GM12878 (cell line): Measurements from ENCODE around the gene KLF9. TPM values are rescaled to one million over a fixed set of nuclear protein-coding genes. Genes with fewer than 3 reads are reported as not detected.

Experiments used
- ATAC-seq: fragments of 200-7000 bp; cut with Tn5 transposase; 3 replicates; pipeline ENCODE4 v1.9.1; 2020; ENCODE audit warnings: mild to moderate bottlenecking, moderate library complexity
- BruUV-seq: library from RNA; stranded (reverse); fragments of 400-500 nt; replicated peaks from 2 replicates; lab custom pipeline; 2021; lab: Mats Ljungman, UMichigan
- CTCF ChIA-PET: fragments of 300-600 bp; sonication (Branson Sonifier 250); formaldehyde crosslinking; extraction: SDS; loops from one replicate; lab custom pipeline; 2021; ENCODE audit warnings: inconsistent platforms; lab: Yijun Ruan, JAX
- POLR2A ChIA-PET: fragments of 350-600 bp; formaldehyde crosslinking; extraction: SDS; loops from one replicate; lab custom pipeline; 2021; ENCODE audit warnings: inconsistent platforms; lab: Charles Lee
- RAD21 ChIA-PET: fragments of 300-600 bp; sonication (Branson Sonifier 250); formaldehyde crosslinking; loops from one replicate; lab custom pipeline; 2023; ENCODE audit warnings: antibody characterized with exemption; ENCODE audit not compliant: unreplicated experiment; lab: Charles Lee
- SMC1A ChIA-PET: fragments of 300-600 bp; sonication (Branson Sonifier 250); formaldehyde crosslinking; loops from one replicate; lab custom pipeline; 2023; ENCODE audit not compliant: unreplicated experiment, uncharacterized antibody; lab: Charles Lee
- DNase-seq: peaks from one replicate; pipeline ENCODE4 v3.0.0-alpha.2; 2011; ENCODE audit warnings: low read depth, low spot score
- FAIRE-seq: peaks from 3 replicates; lab custom pipeline; 2011; peaks lifted over from hg19 to GRCh38; lab: Jason Lieb, UNC
- H2AFZ ChIP-seq: 2 replicates; pipeline ENCODE4 v1.6.0; 2011; ENCODE audit warnings: low read depth, low read length, control low read depth; ENCODE audit not compliant: control insufficient read depth
- H3K27ac ChIP-seq: 2 replicates; pipeline ENCODE4 v1.5.1; 2011; ENCODE audit warnings: control low read depth; ENCODE audit not compliant: control insufficient read depth, insufficient read depth
- H3K27me3 ChIP-seq, 2 experiments: replicated peaks in 1 of 2; 2 replicates each; pipeline versions ENCODE4 v1.6.0 to v1.6.1; 2011; ENCODE audit warnings: low read length in 1 of 2; ENCODE audit not compliant: control insufficient read depth in 2 of 2, insufficient read depth in 2 of 2
- H3K36me3 ChIP-seq, 2 experiments: 2 replicates each; pipeline ENCODE4 v1.5.1; 2011; ENCODE audit warnings: low read length in 1 of 2; ENCODE audit not compliant: control insufficient read depth in 2 of 2, insufficient read depth in 2 of 2
- H3K4me1 ChIP-seq: 2 replicates; pipeline ENCODE4 v1.6.1; 2011; ENCODE audit warnings: mild to moderate bottlenecking, low read length, moderate library complexity, mixed read lengths; ENCODE audit not compliant: control insufficient read depth, insufficient read depth
- H3K4me2 ChIP-seq: 2 replicates; pipeline ENCODE4 v1.6.0; 2011; ENCODE audit warnings: control low read depth; ENCODE audit not compliant: control insufficient read depth, insufficient read depth
- H3K4me3 ChIP-seq: fragments of 200-600 bp; sonication (generic); 2 replicates; pipeline ENCODE4 v1.5.1; 2016
- H3K79me2 ChIP-seq: 2 replicates; pipeline ENCODE4 v1.6.0; 2011; ENCODE audit warnings: low read length; ENCODE audit not compliant: control insufficient read depth, insufficient read depth
- H3K9ac ChIP-seq: 2 replicates; pipeline ENCODE4 v1.8.0; 2011; ENCODE audit warnings: low read length, control low read depth, mixed read lengths; ENCODE audit not compliant: control insufficient read depth, insufficient read depth
- H3K9me3 ChIP-seq: replicated peaks from 3 replicates; pipeline ENCODE4 v1.5.1; 2011; ENCODE audit warnings: mild to moderate bottlenecking, low read length; ENCODE audit not compliant: control insufficient read depth, insufficient read depth
- H4K20me1 ChIP-seq: 2 replicates; pipeline ENCODE4 v1.6.0; 2011; ENCODE audit not compliant: control insufficient read depth, insufficient read depth
- CREM ChIP-seq: IDR thresholded peaks from 2 replicates; pipeline ENCODE4 v1.6.1; 2014; ENCODE audit warnings: antibody characterized with exemption, low read depth
- E2F4 ChIP-seq: IDR thresholded peaks from 2 replicates; pipeline ENCODE4 v1.6.1; 2012; ENCODE audit warnings: low read depth, low read length, improper control_type of control experiment
- EED ChIP-seq: sonication (generic); IDR thresholded peaks from 2 replicates; pipeline ENCODE4 v1.6.1; 2016; ENCODE audit warnings: antibody characterized with exemption, low read depth
- FOXK2 ChIP-seq: fragments of 450-650 bp; IDR thresholded peaks from 2 replicates; pipeline ENCODE4 v1.6.1; 2017; ENCODE audit warnings: mild to moderate bottlenecking, moderate library complexity
- FOXM1 ChIP-seq: IDR thresholded peaks from 2 replicates; pipeline ENCODE4 v1.6.1; 2012; ENCODE audit warnings: low read depth, mild to moderate bottlenecking, inconsistent platforms, low read length, moderate library complexity
- JUND ChIP-seq: IDR thresholded peaks from 2 replicates; pipeline ENCODE4 v1.6.1; 2012; ENCODE audit warnings: low read depth, mild to moderate bottlenecking, low read length, improper control_type of control experiment, moderate library complexity
- MTA2 ChIP-seq: fragments of 450-650 bp; IDR thresholded peaks from 2 replicates; pipeline ENCODE4 v1.6.1; 2016; ENCODE audit warnings: low read depth, mild to moderate bottlenecking, moderate library complexity
- MTA3 ChIP-seq: IDR thresholded peaks from 2 replicates; pipeline ENCODE4 v1.6.1; 2012; ENCODE audit warnings: low read length, inconsistent platforms, borderline replicate concordance
- MXI1 ChIP-seq: fragments of 150-350 bp; IDR thresholded peaks from 2 replicates; pipeline ENCODE4 v1.6.1; 2011; ENCODE audit warnings: low read depth, mild to moderate bottlenecking, inconsistent platforms, low read length, improper control_type of control experiment
- NFYB ChIP-seq: IDR thresholded peaks from 2 replicates; pipeline ENCODE4 v1.6.1; 2011; ENCODE audit warnings: low read depth, mild to moderate bottlenecking, low read length, improper control_type of control experiment, moderate library complexity; ENCODE audit not compliant: insufficient read depth
- NR2C1 ChIP-seq: fragments of 450-650 bp; IDR thresholded peaks from 2 replicates; pipeline ENCODE4 v1.6.1; 2017; ENCODE audit warnings: antibody characterized with exemption, mild to moderate bottlenecking, moderate library complexity
- POLR2A ChIP-seq: IDR thresholded peaks from 2 replicates; pipeline ENCODE4 v1.6.1; 2011; ENCODE audit warnings: low read depth, mild to moderate bottlenecking, low read length
- RELA ChIP-seq: fragments of 450-650 bp; IDR thresholded peaks from 2 replicates; pipeline ENCODE4 v1.8.0; 2014; ENCODE audit warnings: borderline replicate concordance; ENCODE audit not compliant: partially characterized antibody
- STAT3 ChIP-seq: IDR thresholded peaks from 2 replicates; pipeline ENCODE4 v1.6.1; 2011; ENCODE audit warnings: low read depth, low read length, improper control_type of control experiment
- TBL1XR1 ChIP-seq: IDR thresholded peaks from 2 replicates; pipeline ENCODE4 v1.6.1; 2012; ENCODE audit warnings: low read depth, low read length, improper control_type of control experiment
- ZZZ3 ChIP-seq: IDR thresholded peaks from 2 replicates; pipeline ENCODE4 v1.6.1; 2011; ENCODE audit warnings: low read depth; ENCODE audit not compliant: control insufficient read depth, insufficient read length
- WGBS: methylation state at CpG from one replicate; pipeline ENCODE4 v1.1.6; 2016; ENCODE audit warnings: low lambda C conversion rate; ENCODE audit not compliant: insufficient replicate concordance, insufficient coverage; ENCODE audit errors: missing lambda C conversion rate; 5-methylcytosine and 5-hydroxymethylcytosine counted together
- in situ Hi-C: fragments of 300-500 bp; cut with MboI; formaldehyde crosslinking; loops from 9 replicates; pipeline ENCODE4 v1.14.3; 2018; ENCODE audit warnings: mixed read lengths
- intact Hi-C: fragments of 100-400 bp; cut with micrococcal nuclease; formaldehyde crosslinking; loops from one replicate; pipeline ENCODE4 v1.14.2; 2022; ENCODE audit not compliant: unreplicated experiment
- polyA plus RNA-seq, 11 experiments: library from polyadenylated mRNA; depleted of rRNA in 4 of 11; unstranded in 6 of 11; stranded (reverse) in 5 of 11; fragments of >200 nt; fragmentation: Nextera tagmentation in 4 of 11; fragmentation: Illumina TruSeq in 1 of 11; extraction: Ambion mirVana in 4 of 11; extraction: Trizol in 1 of 11; gene quantifications; 1 replicate in 1 of 11; 2 replicates in 10 of 11; pipeline versions ENCODE4 v1.2.1 to v1.2.3, GENCODE V29; 2011 to 2016; ENCODE audit warnings: inconsistent platforms in 2 of 11, missing spikeins in 2 of 11, low read depth in 1 of 11
- total RNA-seq, 4 experiments: library from RNA; depleted of rRNA in 3 of 4; stranded (reverse); fragments of >200 nt in 3 of 4; fragmentation: Illumina TruSeq in 1 of 4; extraction: Trizol in 1 of 4; gene quantifications; 2 replicates each; pipeline versions ENCODE4 v1.2.1 to v1.2.3, GENCODE V29; 2013 to 2021
- TF ChIP-seq, protein P1 (sequence below): fragments of 450-650 bp; IDR thresholded peaks from 2 replicates; pipeline ENCODE4 v1.6.1; 2016; ENCODE audit warnings: mild to moderate bottlenecking
- TF ChIP-seq, protein P2 (sequence below): fragments of 450-650 bp; IDR thresholded peaks from 2 replicates; pipeline ENCODE4 v1.6.1; 2016; ENCODE audit warnings: mild to moderate bottlenecking
- TF ChIP-seq, protein P3 (sequence below): fragments of 450-650 bp; formaldehyde crosslinking; IDR thresholded peaks from 2 replicates; pipeline ENCODE4 v1.4.0; 2022; ENCODE audit warnings: mild to moderate bottlenecking, moderate library complexity

KLF9 gene
- total and polyA plus RNA-seq, 10 of the 15 experiments (the other 5 are each of a cell fraction or from before 2014, with no cell fraction given): 0.09 to 0.96 (median 0.83) TPM

- TF ChIP-seq FOXM1 (no peak), NR2C1 (no peak), TBL1XR1 (no peak), ZZZ3 (no peak), FOXK2 (no peak), JUND (no peak)
- TF ChIP-seq, protein P1, sequence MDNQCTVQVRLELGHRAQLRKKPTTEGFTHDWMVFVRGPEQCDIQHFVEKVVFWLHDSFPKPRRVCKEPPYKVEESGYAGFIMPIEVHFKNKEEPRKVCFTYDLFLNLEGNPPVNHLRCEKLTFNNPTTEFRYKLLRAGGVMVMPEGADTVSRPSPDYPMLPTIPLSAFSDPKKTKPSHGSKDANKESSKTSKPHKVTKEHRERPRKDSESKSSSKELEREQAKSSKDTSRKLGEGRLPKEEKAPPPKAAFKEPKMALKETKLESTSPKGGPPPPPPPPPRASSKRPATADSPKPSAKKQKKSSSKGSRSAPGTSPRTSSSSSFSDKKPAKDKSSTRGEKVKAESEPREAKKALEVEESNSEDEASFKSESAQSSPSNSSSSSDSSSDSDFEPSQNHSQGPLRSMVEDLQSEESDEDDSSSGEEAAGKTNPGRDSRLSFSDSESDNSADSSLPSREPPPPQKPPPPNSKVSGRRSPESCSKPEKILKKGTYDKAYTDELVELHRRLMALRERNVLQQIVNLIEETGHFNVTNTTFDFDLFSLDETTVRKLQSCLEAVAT: no peak
Measured at GRCh38 chr9:70451765-70452164, 37.3 kb upstream of the KLF9 start (continued).

DNA sequence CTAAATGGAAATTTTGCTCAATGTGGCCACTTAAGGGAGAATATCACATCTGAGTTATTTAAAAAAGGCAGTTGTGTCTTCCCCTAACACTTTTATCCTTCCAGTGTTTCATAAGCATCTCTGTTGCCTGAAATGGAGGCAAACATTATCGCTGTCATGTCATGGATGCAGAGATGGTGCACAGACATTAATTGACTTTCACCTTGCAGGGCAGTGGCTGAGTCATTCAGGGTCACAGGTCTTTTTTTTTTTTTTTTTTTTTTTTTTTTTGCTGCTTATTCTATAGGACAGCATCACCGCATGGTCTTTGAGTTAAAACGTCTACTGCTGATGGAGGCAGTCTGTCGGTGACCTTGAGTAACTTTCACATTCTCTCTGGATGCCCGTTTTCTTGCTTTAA is 36.3 kb upstream of the KLF9 start:
- H3K9me3 ChIP-seq: no peaks in the 10 kb centered on the region
- WGBS: 40% methylated on average over 5 of the region's 5 CpGs
- no peak overlapping the region for H3K9ac ChIP-seq
- no TSS peak for BruUV-seq
- ATAC-seq (no peak), FAIRE-seq (no peak), DNase-seq (no peak)
- no peak overlapping the region for H3K27ac ChIP-seq
- in situ Hi-C loops: no loop called here
- CTCF ChIA-PET: no interaction called here
- H3K79me2 ChIP-seq: no peaks in the 10 kb centered on the region
- POLR2A ChIA-PET: no interaction called here
- H3K27me3 ChIP-seq: no peaks in the 10 kb centered on the region; a peak in 1 of 4 replicates
- H3K4me1 ChIP-seq: no peaks in the 10 kb centered on the region
- no peaks in the 10 kb centered on the region for H4K20me1 ChIP-seq
- H3K4me3 ChIP-seq: no peak overlapping the region
- H3K36me3 ChIP-seq: no peaks in the 10 kb centered on the region
- SMC1A ChIA-PET: interaction anchor here (1.3 kb wide), 1 partner anchor 59 kb away, joined by 3 read pairs; no protein-coding TSS in a partner anchor
- H2AFZ ChIP-seq: no peak overlapping the region
- RAD21 ChIA-PET: no interaction called here
- intact Hi-C loops: no loop called here
- no peak overlapping the region for H3K4me2 ChIP-seq
- no peak for TF ChIP-seq MXI1
- TF ChIP-seq EED: no peak
- no peak for TF ChIP-seq STAT3
- no peak for TF ChIP-seq E2F4
- no peak for TF ChIP-seq CREM
- no peak for TF ChIP-seq MTA2
- TF ChIP-seq, protein P2, sequence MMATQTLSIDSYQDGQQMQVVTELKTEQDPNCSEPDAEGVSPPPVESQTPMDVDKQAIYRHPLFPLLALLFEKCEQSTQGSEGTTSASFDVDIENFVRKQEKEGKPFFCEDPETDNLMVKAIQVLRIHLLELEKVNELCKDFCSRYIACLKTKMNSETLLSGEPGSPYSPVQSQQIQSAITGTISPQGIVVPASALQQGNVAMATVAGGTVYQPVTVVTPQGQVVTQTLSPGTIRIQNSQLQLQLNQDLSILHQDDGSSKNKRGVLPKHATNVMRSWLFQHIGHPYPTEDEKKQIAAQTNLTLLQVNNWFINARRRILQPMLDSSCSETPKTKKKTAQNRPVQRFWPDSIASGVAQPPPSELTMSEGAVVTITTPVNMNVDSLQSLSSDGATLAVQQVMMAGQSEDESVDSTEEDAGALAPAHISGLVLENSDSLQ: no peak
- no peak for TF ChIP-seq POLR2A
- TF ChIP-seq MTA3: no peak
- no peak for TF ChIP-seq RELA
- TF ChIP-seq NFYB: no peak
- TF ChIP-seq, protein P3, sequence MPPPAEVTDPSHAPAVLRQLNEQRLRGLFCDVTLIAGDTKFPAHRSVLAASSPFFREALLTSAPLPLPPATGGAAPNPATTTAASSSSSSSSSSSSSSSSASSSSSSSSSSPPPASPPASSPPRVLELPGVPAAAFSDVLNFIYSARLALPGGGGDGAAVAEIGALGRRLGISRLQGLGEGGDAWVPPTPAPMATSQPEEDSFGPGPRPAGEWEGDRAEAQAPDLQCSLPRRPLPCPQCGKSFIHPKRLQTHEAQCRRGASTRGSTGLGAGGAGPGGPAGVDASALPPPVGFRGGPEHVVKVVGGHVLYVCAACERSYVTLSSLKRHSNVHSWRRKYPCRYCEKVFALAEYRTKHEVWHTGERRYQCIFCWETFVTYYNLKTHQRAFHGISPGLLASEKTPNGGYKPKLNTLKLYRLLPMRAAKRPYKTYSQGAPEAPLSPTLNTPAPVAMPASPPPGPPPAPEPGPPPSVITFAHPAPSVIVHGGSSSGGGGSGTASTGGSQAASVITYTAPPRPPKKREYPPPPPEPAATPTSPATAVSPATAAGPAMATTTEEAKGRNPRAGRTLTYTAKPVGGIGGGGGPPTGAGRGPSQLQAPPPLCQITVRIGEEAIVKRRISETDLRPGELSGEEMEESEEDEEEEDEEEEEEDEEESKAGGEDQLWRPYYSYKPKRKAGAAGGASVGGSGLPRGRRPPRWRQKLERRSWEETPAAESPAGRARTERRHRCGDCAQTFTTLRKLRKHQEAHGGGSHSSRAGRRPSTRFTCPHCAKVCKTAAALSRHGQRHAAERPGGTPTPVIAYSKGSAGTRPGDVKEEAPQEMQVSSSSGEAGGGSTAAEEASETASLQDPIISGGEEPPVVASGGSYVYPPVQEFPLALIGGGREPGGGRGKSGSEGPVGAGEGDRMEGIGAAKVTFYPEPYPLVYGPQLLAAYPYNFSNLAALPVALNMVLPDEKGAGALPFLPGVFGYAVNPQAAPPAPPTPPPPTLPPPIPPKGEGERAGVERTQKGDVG (CRISPR knock-in tag): no peak
